WTC11 (cell line): Measurements from ENCODE around the gene ACAD8.

Experiments used
- CREM ChIP-seq: sonication (generic); formaldehyde crosslinking; IDR thresholded peaks from 2 replicates; pipeline ENCODE4 v1.8.1; 2022; ENCODE audit warnings: mild to moderate bottlenecking, missing genetic modification reagents, moderate library complexity
- NR3C1 ChIP-seq: sonication (generic); formaldehyde crosslinking; conservative IDR thresholded peaks from 2 replicates; pipeline ENCODE4 v1.8.1; 2023; ENCODE audit warnings: low read depth, mild to moderate bottlenecking, missing genetic modification reagents
- TF ChIP-seq, protein P1 (sequence below): fragments of 200-600 bp; IDR thresholded peaks from 2 replicates; pipeline ENCODE4 v1.8.0; 2022; ENCODE audit warnings: antibody characterized with exemption

DNA sequence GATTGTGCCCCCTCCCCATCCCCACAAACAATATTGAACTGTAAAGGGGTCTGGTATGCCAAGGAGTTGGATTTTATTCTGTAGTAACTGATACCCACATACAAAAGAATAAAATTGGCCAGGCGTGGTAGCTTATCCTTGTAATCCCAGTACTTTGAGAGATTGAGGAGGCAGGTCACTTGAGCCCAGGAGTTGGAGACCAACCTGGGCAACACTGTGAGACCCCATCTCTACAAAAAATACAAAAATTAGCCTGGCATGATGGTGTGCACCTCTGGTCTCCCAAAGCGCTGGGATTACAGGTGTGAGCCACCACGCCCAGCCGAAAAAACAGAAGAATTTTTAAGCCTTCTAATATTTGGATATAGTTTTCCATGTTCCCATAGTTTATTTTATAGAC lies 18.6 kb downstream of the ACAD8 start:
- TF ChIP-seq, protein P1, sequence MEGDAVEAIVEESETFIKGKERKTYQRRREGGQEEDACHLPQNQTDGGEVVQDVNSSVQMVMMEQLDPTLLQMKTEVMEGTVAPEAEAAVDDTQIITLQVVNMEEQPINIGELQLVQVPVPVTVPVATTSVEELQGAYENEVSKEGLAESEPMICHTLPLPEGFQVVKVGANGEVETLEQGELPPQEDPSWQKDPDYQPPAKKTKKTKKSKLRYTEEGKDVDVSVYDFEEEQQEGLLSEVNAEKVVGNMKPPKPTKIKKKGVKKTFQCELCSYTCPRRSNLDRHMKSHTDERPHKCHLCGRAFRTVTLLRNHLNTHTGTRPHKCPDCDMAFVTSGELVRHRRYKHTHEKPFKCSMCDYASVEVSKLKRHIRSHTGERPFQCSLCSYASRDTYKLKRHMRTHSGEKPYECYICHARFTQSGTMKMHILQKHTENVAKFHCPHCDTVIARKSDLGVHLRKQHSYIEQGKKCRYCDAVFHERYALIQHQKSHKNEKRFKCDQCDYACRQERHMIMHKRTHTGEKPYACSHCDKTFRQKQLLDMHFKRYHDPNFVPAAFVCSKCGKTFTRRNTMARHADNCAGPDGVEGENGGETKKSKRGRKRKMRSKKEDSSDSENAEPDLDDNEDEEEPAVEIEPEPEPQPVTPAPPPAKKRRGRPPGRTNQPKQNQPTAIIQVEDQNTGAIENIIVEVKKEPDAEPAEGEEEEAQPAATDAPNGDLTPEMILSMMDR, result no peak
- TF ChIP-seq NR3C1 (CRISPR knock-in tag) (no peak), CREM (CRISPR knock-in tag) (no peak)
